WERI-Rb-1 (cell line): Measurements from ENCODE around the gene TMEM8B.

ENCODE experiments used
- DNase-seq: peaks from one replicate; pipeline ENCODE4 v3.0.0-alpha.2; 2020
- H3K27ac ChIP-seq: fragments of 250-450 bp; sonication (Bioruptor Pico); 2 replicates; pipeline ENCODE4 v1.5.1; 2020; ENCODE audit warnings: mild to moderate bottlenecking, moderate library complexity
- H3K27me3 ChIP-seq: fragments of 250-450 bp; sonication (Bioruptor Pico); 2 replicates; pipeline ENCODE4 v1.5.1; 2021; ENCODE audit warnings: mild to moderate bottlenecking, low read depth, moderate library complexity; ENCODE audit not compliant: insufficient read depth, severe bottlenecking
- H3K36me3 ChIP-seq: fragments of 250-450 bp; sonication (Bioruptor Pico); 2 replicates; pipeline ENCODE4 v1.5.1; 2020; ENCODE audit warnings: mild to moderate bottlenecking, moderate library complexity
- H3K4me3 ChIP-seq: 2 replicates; pipeline ENCODE4 v1.5.1; 2011; ENCODE audit warnings: low read depth, mild to moderate bottlenecking, control low read depth, low read length
- H3K9me3 ChIP-seq: fragments of 250-450 bp; sonication (Bioruptor Pico); 2 replicates; pipeline ENCODE4 v1.5.1; 2021; ENCODE audit warnings: mild to moderate bottlenecking, moderate library complexity; ENCODE audit not compliant: severe bottlenecking
- CTCF ChIP-seq: IDR thresholded peaks from 2 replicates; pipeline ENCODE4 v1.5.1; 2011; ENCODE audit warnings: low read depth, mild to moderate bottlenecking, control low read depth, inconsistent platforms, low read length

The TMEM8B gene

GRCh38 chr9:35908504-35909125 is 79.6 kb downstream of the TMEM8B start:
- DNase-seq: no peak
- peak overlapping the region; percentile 41 for H3K27ac ChIP-seq
- no peak overlapping the region for H3K4me3 ChIP-seq
- no peaks in the 10 kb centered on the region for H3K27me3 ChIP-seq
- no peaks in the 10 kb centered on the region for H3K9me3 ChIP-seq
- TF ChIP-seq CTCF: no peak
- H3K36me3 ChIP-seq: no peaks in the 10 kb centered on the region

DNA sequence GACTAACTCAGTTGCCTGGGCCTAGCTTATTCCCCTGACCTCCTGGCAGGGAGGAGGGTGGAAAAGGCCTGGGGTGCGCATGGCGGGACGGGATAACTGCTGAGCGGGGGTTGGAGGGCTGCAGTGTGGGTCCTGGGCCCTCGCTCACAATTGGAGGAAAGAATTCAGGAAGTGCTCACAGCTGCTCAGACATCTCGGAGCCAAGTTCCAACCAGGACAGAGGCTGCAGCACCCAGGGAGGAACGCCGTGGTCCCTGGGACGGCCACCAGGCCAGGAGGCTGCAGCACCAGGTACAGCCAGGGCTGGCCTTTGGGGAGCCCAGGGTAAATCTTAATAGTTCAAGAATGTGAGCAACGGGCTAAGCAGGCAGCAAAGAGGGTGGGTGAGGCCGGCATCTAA is 80.2 kb downstream of the TMEM8B start, which contains the start of gene SPAAR:
Gene SPAAR, plus strand, starts transcription at position 217 of the 400 bp plus-strand sequence. CDS start 974 bp downstream, outside the sequence.
- no peaks in the 10 kb centered on the region for H3K27me3 ChIP-seq
- H3K36me3 ChIP-seq: no peaks in the 10 kb centered on the region
- TF ChIP-seq CTCF: no peak
- no peaks in the 10 kb centered on the region for H3K9me3 ChIP-seq
- peak within 1 kb of the TSS; percentile 41 for H3K27ac ChIP-seq
- H3K4me3 ChIP-seq: no peak within 1 kb of the TSS
- DNase-seq: no peak

DNA sequence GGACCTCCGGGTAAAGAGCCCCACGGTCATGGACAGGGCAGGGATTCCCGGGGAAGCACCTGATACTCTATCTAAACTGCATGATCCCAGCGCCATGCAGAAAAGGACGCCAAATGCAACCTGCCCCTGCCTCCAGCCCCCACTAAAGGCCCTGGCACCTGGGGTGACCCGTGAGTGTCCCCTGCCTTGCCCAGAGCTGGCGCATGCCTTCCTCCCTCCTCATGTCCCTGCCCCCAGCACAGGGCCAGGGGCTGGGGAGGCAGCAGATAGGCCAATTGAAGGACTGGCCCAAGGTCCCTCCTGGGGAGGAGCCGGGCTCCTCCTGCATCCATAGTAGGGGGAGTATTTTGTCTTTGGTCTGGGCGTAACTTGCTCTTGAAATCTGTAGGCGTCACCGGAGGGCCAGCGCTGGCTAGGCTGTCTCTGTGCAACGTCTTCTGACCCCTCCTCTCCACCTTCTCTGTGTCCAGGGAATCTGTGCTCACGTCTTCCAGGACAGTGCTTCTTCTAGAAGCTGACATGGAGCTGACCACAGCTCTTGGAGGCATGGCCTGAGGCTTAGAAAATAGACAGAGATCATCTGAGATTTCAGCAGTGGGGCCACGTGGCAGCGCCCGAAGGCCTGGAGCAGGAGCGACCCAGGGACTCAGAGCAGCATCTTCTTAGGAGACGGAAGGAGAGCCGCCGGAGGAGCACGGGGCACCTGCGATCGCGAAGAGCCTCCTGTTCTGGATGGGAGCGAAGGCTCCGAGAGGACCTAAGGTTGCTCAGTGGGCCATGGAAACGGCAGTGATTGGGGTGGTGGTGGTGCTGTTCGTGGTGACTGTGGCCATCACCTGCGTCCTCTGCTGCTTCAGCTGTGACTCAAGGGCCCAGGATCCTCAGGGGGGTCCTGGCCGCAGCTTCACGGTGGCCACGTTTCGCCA is 80.9 kb downstream of the TMEM8B start:
- no peak overlapping the region for H3K4me3 ChIP-seq
- H3K9me3 ChIP-seq: no peaks in the 10 kb centered on the region
- H3K27ac ChIP-seq: no peak overlapping the region
- no peaks in the 10 kb centered on the region for H3K36me3 ChIP-seq
- DNase-seq: no peak
- no peaks in the 10 kb centered on the region for H3K27me3 ChIP-seq
- TF ChIP-seq CTCF: 0 out of 2 replicates have a peak, but pooled peaks have one; percentile 1

- TF ChIP-seq CTCF: peak; percentile 64
- Histone ChIP-seq H3K4me3 (no peak overlapping the region), H3K9me3 (no peaks in the 10 kb centered on the region), H3K27me3 (no peaks in the 10 kb centered on the region), H3K27ac (no peak overlapping the region), H3K36me3 (no peaks in the 10 kb centered on the region)
- DNase-seq: peak; percentile 54
These were observed 81.8 kb downstream of the TMEM8B start for GRCh38 chr9:35910613-35911359.

- H3K4me3 ChIP-seq: no peak overlapping the region
- TF ChIP-seq CTCF: no peak
These were observed 82.7 kb downstream of the TMEM8B start for GRCh38 chr9:35911690-35912089.

More at GRCh38 chr9:35911690-35912089, 82.7 kb downstream of the TMEM8B start:
- Histone ChIP-seq H3K27me3 (no peaks in the 10 kb centered on the region), H3K36me3 (no peaks in the 10 kb centered on the region), H3K27ac (no peak overlapping the region), H3K9me3 (no peaks in the 10 kb centered on the region)
- no peak for DNase-seq
